Measurements from ENCODE around the gene ATP11A.

Gene ATP11A

DNA sequence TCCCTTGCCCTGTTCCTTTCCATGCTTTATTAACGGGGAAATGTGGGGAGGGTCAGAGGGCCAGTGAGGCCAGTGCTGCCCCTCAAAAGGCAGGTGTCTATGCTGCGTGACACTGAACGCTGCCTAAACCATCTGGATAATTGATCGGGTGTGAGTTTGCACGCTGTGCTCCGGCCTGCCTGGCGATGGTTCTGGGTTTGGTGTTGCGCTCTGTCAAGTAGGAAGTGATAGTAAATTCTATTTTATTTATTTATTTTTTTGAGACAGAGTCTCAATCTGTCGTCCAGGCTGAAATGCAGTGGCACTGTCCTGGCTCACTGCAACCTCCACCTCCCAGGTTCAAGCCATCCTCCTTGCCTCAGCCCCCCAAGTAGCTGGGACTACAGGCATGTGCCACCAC lies 86.5 kb downstream of the ATP11A start:
- no peak for DNase-seq (ENCODE audit: low read depth)
- TF ChIP-seq, protein P1, sequence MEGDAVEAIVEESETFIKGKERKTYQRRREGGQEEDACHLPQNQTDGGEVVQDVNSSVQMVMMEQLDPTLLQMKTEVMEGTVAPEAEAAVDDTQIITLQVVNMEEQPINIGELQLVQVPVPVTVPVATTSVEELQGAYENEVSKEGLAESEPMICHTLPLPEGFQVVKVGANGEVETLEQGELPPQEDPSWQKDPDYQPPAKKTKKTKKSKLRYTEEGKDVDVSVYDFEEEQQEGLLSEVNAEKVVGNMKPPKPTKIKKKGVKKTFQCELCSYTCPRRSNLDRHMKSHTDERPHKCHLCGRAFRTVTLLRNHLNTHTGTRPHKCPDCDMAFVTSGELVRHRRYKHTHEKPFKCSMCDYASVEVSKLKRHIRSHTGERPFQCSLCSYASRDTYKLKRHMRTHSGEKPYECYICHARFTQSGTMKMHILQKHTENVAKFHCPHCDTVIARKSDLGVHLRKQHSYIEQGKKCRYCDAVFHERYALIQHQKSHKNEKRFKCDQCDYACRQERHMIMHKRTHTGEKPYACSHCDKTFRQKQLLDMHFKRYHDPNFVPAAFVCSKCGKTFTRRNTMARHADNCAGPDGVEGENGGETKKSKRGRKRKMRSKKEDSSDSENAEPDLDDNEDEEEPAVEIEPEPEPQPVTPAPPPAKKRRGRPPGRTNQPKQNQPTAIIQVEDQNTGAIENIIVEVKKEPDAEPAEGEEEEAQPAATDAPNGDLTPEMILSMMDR (conservative IDR thresholded peaks at IDR 0.05; ENCODE audit: low read depth, low read length): no peak
- H3K4me3 ChIP-seq (ENCODE audit: low read length): no peak overlapping the region

GRCh38 chr13:112776971-112777370 lies 87.1 kb downstream of the ATP11A start:
- DNase-seq (ENCODE audit: low read depth): no peak
- TF ChIP-seq, protein P1 (conservative IDR thresholded peaks at IDR 0.05; ENCODE audit: low read depth, low read length): no peak
- H3K4me3 ChIP-seq (ENCODE audit: low read length): no peak overlapping the region

GRCh38 chr13:112777637-112778406 lies 88.0 kb downstream of the ATP11A start:
- no peak for DNase-seq (ENCODE audit: low read depth)
- H3K4me3 ChIP-seq (ENCODE audit: low read length): no peak overlapping the region
- TF ChIP-seq, protein P1 (conservative IDR thresholded peaks at IDR 0.05; ENCODE audit: low read depth, low read length): no peak

DNA sequence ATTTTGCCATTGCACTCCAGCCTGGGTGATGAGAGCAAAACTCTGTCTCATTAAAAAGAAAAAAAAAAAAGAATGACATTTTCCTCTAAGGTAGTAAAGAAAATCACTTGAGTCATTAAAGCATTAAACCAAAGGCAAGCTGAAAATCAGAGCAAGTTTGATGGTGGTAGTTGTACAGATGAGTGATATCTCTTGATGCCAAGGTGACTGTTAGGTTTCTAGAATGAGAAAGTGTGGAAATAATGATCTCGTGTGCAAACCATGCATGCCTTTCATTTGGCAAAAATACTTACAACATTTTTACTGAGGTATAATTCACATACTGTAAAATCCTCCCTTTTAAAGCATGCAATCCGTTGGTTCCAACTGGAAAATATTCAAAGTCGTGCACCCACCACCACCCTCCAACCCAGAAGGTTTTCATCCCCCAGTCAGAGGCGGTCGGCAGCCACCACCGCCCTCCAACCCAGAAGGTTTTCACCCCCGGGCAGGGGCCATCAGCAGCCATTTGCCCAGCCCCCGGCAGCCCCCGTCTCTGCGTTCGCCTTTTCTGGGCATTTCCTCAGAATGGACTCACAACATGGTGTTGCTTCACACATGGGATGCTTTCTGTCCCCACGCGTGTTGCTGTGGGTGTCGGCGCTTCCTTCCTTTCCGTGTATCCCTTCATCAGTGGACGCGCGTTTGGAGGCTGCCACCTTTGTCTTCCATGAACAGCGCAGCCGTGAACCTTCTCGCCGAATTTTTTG lies 90.2 kb downstream of the ATP11A start:
- H3K4me3 ChIP-seq (ENCODE audit: low read length): no peak overlapping the region
- DNase-seq (ENCODE audit: low read depth): no peak
- TF ChIP-seq, protein P1 (conservative IDR thresholded peaks at IDR 0.05; ENCODE audit: low read depth, low read length): no peak

GRCh38 chr13:112781287-112781686 lies 91.4 kb downstream of the ATP11A start:
- no peak for DNase-seq (ENCODE audit: low read depth)
- TF ChIP-seq, protein P1 (conservative IDR thresholded peaks at IDR 0.05; ENCODE audit: low read depth, low read length): no peak
- no peak overlapping the region for H3K4me3 ChIP-seq (ENCODE audit: low read length)

GRCh38 chr13:112781881-112782361 lies 92.1 kb downstream of the ATP11A start:
- H3K4me3 ChIP-seq (ENCODE audit: low read length): no peak overlapping the region
- no peak for DNase-seq (ENCODE audit: low read depth)
- TF ChIP-seq, protein P1 (conservative IDR thresholded peaks at IDR 0.05; ENCODE audit: low read depth, low read length): no peak

Data from retinal pigment epithelial cell (primary cell).